GM18909 (cell line): Measurements from ENCODE around the gene TMEM63A.
"Not testable (repeated sequence)": the region's sequence is repeated elsewhere in the genome, so short reads cannot be mapped to it uniquely, and the experiment has no call there.

Experiments
- ATAC-seq: cut with Tn5 transposase; IDR thresholded peaks from one replicate; pipeline ENCODE4 v1.9.1; 2021; ENCODE audit warnings: mild to moderate bottlenecking; ENCODE audit not compliant: unreplicated experiment, poor library complexity

TMEM63A gene

GRCh38 chr1:225909477-225909876 lies 27.3 kb upstream of the TMEM63A start:
- no peak for ATAC-seq

DNA sequence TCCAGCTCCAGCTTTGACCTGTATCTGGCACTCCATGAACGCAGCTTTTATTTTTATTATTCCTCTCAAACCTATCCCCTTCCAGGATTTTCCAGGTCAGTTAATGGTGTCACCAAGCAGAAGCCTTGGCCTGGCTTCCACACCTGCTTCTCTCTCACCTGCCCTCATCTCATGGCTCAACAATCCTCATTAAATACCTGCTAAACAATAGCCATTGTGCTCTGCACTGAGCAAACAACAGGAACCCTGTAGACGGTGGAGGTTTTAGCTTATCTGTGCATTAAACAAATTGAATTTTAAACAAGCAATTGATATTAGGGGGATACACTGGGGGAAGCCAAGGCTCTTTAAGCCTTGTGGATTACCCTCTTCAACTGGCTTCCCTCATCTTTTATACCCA lies 26.6 kb upstream of the TMEM63A start:
- no peak for ATAC-seq

GRCh38 chr1:225908013-225908640 lies 25.9 kb upstream of the TMEM63A start:
- ATAC-seq, result no peak

DNA sequence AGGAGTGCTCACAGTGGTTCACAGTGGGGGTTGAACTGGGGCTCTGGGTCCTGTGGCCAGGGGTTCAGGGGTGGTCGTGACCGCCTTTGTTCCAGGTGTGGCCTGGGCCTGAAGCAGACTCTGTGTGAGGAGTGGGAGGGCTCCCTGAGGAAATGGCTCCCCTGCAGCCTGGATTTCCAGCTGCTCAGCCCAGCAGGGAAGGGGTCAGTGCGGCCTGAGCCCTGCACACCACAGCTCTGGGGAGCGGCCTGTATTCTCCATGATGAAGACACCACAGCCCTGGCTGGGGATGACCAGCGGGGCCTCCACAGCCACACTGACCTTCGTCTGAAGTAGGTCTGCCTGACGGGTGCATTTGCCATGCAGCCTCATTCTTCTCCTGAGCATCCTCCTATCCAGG lies 25.2 kb upstream of the TMEM63A start:
- ATAC-seq, result no peak

DNA sequence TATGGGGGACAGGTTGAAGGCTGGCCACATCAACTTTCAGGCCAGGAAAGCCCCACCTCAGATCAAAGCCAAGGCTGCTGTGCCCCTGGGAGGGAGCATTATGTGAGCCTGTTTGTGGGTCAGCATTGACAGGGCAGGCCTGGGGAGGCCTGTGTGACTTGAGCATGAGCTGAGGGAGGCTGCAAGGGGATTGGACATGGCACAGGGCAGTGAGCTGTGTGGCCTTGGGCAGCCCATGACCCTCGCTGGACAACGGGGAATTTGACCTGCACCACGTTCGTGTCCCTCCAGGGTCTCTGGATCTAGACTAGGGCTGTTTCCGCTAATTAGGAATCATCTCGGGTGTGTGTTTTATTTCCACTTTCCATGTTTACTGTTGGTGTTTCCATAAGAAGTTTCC lies 24.3 kb upstream of the TMEM63A start:
- no peak for ATAC-seq

DNA sequence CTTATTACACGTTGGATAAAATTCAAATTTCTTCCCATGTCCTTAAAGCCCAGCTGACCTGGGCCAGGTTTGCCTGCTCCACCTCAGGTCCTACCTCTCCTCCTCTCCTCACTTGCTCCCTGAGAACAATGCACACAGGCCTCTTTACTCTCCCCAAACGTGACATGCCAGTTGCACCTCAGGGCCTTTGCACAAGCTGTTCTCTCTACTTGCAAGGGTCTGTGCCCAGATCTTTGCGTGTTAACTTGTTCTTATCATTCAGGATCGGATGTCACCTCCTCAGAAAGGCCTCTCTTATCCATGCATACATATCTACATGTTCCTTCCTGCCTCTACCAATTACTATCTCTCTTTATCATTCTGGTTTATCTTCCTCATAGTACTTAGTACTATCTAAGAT lies 21.4 kb upstream of the TMEM63A start:
- no peak for ATAC-seq

DNA sequence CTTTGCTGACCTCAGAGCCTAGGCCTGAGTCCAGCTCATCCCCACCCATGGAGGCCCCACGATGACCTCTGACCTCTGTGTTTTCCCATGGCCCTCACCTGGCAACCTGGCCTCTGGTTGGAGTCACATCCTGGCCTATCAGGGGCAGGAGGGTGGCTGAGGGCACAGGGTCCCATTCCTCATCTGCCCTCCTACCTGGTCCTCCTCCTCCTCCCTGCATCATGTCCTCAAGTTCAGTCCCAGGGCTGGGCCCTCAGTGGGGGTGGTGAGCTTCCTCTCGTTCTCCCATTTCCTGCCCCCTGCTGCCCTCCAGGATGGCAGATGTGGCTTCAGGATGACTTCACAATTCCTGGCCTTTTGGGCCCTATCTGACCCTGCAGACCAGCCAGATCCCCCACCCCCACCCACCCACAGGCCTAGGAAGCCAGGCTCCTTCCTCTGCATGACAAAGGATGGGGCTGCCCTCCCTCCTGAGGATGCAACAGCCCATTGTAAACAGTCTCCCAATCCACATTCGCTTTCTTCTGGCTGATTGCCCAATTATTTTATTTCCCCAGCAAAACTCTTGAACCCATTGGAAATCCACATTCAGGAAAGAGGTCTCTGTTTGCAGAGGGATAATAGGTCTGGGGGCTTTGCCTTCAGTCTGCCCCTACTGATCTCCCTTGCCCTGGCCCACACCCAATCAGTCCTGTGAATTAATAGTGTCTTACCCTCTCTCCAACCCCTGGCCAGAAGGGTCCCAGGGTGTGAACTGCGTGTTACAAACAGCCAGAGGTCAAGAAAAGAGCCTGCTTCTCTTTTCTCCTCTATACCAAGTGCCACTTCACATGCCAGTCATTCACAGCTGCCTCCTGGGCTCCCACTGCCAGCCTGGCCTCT lies 17.1 kb upstream of the TMEM63A start:
- no peak for ATAC-seq

GRCh38 chr1:225897595-225898514 lies 15.7 kb upstream of the TMEM63A start:
- ATAC-seq, result no peak

DNA sequence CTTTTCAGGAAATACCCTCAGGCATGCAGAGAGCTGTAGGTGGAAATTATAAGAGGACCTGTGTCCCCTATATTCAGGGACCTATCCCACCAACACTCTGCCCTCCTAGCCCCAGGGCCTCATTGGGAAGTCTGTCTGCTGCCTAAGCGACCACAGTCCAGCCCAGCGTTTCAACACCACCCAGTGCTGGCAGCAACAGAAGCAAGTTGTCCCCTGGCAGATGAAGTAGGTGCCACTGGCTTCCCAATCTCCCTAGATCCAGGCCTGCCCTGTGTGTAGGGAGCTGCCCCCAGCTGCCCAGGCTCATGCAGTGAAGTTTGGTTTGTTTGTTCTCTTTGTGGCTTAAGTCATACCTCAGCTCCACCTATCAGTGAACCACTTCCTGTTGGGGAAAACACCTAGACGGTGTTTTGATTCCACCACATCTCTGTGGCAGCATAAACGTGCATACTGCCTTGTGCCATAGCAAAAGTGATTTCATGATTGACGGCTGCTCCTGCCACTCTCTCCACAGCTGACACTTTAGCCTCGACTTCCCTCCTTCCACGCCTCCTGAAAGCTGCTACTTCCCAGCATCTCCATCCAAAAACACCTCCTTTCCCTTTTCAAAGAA lies 14.9 kb upstream of the TMEM63A start:
- peak; percentile 100 for ATAC-seq

- no peak for ATAC-seq
Observed at GRCh38 chr1:225896494-225896893, 14.3 kb upstream of the TMEM63A start.

DNA sequence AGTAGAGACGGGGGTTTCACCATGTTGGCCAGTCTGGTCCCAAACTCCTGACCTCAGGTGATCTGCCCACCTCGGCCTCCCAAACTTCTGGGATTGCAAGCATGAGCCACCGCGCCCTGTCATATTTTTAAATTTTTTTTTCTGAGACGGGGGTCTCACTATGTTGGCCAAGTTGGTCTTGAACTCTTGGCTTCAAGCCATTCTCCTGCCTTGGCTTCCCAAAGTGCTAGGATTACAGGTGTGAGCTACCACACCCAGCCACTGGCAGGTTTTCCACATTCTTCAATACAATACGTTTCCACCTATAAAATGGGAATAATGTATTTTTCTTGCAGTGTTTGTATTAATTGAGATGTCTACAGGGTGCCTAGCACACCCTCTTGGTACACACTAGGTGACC lies 10.1 kb upstream of the TMEM63A start:
- ATAC-seq, result no peak

DNA sequence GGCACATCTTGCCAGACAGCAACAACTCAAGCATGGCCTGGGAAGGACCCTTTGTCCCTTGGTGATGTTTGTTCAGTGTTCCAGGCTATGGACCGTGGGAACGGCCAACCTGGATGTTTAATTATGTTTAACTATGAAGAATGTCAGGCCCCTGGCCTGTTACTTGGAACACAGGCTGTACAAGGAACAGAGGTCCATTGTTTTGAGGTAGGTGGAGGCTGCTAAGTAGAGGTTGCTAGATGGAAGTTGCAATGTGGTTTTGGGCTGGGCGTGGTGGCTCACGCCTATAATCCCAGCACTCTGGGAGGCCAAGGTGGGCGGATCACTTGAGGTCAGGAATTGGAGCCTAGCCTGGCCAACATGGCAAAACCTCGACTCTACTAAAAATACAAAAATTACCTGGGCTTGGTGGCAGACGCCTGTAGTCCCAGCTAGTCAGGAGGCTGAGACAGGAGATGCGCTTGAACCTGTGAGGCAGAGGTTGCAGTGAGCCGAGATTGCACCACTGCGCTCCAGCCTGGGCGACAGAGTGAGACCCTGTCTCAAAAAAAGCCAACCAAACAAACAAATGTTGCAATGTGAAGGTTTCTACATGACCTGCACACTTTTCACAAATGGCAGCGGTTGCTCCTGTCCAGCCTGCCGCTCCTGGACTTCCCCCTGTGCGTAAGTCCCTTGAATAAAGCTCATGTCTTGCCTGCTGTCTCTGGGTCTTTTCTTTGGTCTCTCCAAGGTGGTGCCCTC lies 9.2 kb upstream of the TMEM63A start:
- ATAC-seq, result no peak

DNA sequence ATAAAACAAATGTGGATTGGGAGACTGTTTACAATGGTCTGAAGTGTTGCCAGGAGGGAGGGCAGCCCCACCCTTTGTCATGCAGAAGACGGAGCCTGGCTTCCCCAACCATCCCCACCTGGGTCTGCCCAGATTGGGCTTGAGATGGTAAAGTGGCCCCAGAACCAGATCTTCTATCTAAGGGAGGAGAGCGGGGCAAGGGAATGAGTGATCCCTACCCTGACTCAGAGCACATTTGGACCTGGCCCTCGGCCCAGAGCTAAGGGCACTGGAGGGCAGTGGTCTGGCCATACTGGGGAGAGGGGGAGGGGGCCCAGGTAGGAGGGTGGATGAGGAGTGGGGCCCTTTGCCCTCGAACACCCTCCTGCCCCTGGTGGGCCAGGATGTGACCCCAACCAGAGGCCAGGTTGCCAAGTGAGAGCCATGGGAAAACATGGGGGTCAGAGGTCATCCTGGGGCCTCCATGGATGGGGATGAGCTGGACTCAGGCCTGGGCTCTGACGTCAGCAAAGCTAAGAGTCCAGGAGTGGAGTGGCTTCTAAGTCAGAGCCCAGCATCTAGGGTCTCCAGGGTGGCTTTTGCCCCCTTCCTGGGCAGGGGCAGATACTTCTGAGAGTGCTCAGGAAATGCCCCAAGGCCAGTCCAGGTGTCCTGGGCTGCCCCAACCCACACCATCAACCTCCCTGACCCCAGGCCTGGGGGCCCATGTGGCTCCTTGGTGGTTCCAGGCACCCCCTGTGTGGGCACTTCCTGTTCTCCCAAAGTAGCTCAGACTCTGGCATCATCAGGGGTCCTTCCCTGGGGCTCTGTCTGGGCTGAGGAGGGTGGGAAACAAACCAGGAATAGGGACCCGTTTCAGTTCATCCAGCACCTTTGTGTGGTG lies 8.4 kb upstream of the TMEM63A start:
- no peak for ATAC-seq

DNA sequence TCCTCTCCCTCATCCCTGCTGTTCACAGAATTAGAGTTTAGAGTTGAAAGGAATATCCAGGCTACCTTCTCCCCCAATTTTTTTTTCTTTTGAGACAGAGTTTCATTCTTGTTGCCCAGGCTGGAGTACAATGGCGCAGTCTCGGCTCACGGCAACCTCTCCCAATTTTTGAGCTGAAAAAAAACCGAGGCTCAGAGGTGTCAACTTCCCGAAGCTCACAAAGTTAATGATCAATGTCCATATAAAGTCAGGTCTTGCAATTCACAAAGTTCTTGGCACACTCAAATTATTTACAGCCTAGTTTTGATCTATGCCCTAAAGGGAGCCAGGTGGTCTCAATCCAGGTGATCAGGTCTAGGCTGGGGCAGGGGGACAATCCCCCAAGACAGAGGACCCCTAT lies 7.6 kb upstream of the TMEM63A start:
- ATAC-seq, result no peak

GRCh38 chr1:225888898-225889601 lies 6.9 kb upstream of the TMEM63A start, which contains the start of gene LEFTY1:
TSS of gene LEFTY1 (minus strand) at chr1:225889146. CDS start at chr1:225889066, 80 bp downstream.
- no peak for ATAC-seq

- ATAC-seq, result no peak
Observed at GRCh38 chr1:225888289-225888897, 6.2 kb upstream of the TMEM63A start.

- ATAC-seq, result not testable (repeated sequence)
Observed at GRCh38 chr1:225887554-225888288, 5.5 kb upstream of the TMEM63A start.
